Transverse colon (tissue), 4 donors: ENCODE measurements around the gene SNAP91. TPM values are rescaled to one million over a fixed set of nuclear protein-coding genes. Genes with fewer than 3 reads are reported as not detected.

Experiments
- DNase-seq: peaks from one replicate; pipeline ENCODE4 v3.0.0-alpha.2; 2019
- H3K27ac ChIP-seq, 4 donors: fragments of 200-600 bp; sonication (generic); 2 replicates each; pipeline ENCODE4 v1.5.1; 2016 to 2018; ENCODE audit warnings: inconsistent platforms in 4 of 4
- H3K27me3 ChIP-seq: fragments of 200-600 bp; sonication (generic); 2 replicates; pipeline ENCODE4 v1.5.1; 2017; ENCODE audit warnings: inconsistent platforms
- H3K36me3 ChIP-seq, 4 donors: fragments of 200-600 bp; sonication (generic); 2 replicates each; pipeline ENCODE4 v1.5.1; 2017 to 2019; ENCODE audit warnings: inconsistent platforms in 4 of 4
- H3K4me1 ChIP-seq, 4 donors: fragments of 200-600 bp; sonication (generic); 2 replicates each; pipeline ENCODE4 v1.5.1; 2017 to 2020; ENCODE audit warnings: inconsistent platforms in 4 of 4
- H3K4me3 ChIP-seq, 4 donors: fragments of 200-600 bp; sonication (generic); 1 replicate in 1 of 4; 2 replicates in 3 of 4; pipeline versions ENCODE4 v1.5.1 to v1.6.1; 2017 to 2019; ENCODE audit warnings: inconsistent platforms in 4 of 4
- H3K9me3 ChIP-seq, 2 donors: fragments of 200-600 bp; sonication (generic); 2 replicates each; pipeline ENCODE4 v1.5.1; 2017 to 2019; ENCODE audit warnings: inconsistent platforms in 2 of 2
- EP300 ChIP-seq: sonication (generic); formaldehyde crosslinking; IDR thresholded peaks from one replicate; pipeline ENCODE4 v1.6.1; 2017; ENCODE audit warnings: antibody characterized with exemption, low read depth
- POLR2A ChIP-seq: fragments of 450-650 bp; IDR thresholded peaks from one replicate; pipeline ENCODE4 v1.6.1; 2016; ENCODE audit warnings: antibody characterized with exemption, mild to moderate bottlenecking, moderate library complexity
- POLR2AphosphoS5 ChIP-seq, 3 donors: sonication (generic); formaldehyde crosslinking; IDR thresholded peaks; one replicate each; pipeline ENCODE4 v1.6.1; 2016; ENCODE audit warnings: antibody characterized with exemption in 3 of 3
- WGBS, 2 donors: methylation state at CpG; one replicate each; pipeline ENCODE4 v1.1.5; 2018; ENCODE audit warnings: low coverage in 1 of 2; 5-methylcytosine and 5-hydroxymethylcytosine counted together
- in situ Hi-C, 4 donors: fragments of 200-750 bp; cut with MboI; loops; one replicate each; pipeline versions ENCODE4 v1.15.0 to v1.15.1; 2017; ENCODE audit warnings: low sequenced_read_pairs in 3 of 4, low pct_ligation_motif_present in 1 of 4, low pct_unique_long_range_greater_than_20kb in 1 of 4
- intact Hi-C: fragments of 100-400 bp; cut with DNase I; formaldehyde crosslinking; loops from one replicate; pipeline ENCODE4 v1.15.1; 2023; ENCODE audit warnings: low total_unique reads
- total RNA-seq, 4 donors: library from RNA; depleted of rRNA; stranded (reverse); fragments of >200 nt; gene quantifications; one replicate each; pipeline ENCODE4 v1.1.0, GENCODE V29; 2016
- TF ChIP-seq, protein P1 (sequence below), 5 experiments: fragments of 200-600 bp in 3 of 5; fragments of 450-650 bp in 2 of 5; sonication (generic) in 3 of 5; IDR thresholded peaks; 1 replicate in 2 of 5; 2 replicates in 3 of 5; pipeline ENCODE4 v1.5.1; 2016 to 2017; ENCODE audit warnings: antibody characterized with exemption in 5 of 5, inconsistent platforms in 3 of 5, mild to moderate bottlenecking in 2 of 5, moderate library complexity in 1 of 5

Gene SNAP91
- total RNA-seq, 4 donors from 2014 or later: 0.95 to 3.8 (median 1.5) TPM; not detected in 1

GRCh38 chr6:83601119-83601518 is 107.8 kb downstream of the SNAP91 start:
- in situ Hi-C loops: no loop called here
- WGBS, 2 donors: 73 to 79% methylated on average over 2 to 3 of the region's 3 CpGs
- no peaks in the 10 kb centered on the region for H3K9me3 ChIP-seq
- no peak overlapping the region for H3K4me3 ChIP-seq
- H3K27me3 ChIP-seq: no peaks in the 10 kb centered on the region
- DNase-seq: no peak
- H3K27ac ChIP-seq: no peak overlapping the region
- no peaks in the 10 kb centered on the region for H3K36me3 ChIP-seq
- no peaks in the 10 kb centered on the region for H3K4me1 ChIP-seq
- intact Hi-C loops: no loop called here
- no peak for TF ChIP-seq POLR2AphosphoS5 (IDR thresholded peaks at IDR 0.05)
- TF ChIP-seq, protein P1, sequence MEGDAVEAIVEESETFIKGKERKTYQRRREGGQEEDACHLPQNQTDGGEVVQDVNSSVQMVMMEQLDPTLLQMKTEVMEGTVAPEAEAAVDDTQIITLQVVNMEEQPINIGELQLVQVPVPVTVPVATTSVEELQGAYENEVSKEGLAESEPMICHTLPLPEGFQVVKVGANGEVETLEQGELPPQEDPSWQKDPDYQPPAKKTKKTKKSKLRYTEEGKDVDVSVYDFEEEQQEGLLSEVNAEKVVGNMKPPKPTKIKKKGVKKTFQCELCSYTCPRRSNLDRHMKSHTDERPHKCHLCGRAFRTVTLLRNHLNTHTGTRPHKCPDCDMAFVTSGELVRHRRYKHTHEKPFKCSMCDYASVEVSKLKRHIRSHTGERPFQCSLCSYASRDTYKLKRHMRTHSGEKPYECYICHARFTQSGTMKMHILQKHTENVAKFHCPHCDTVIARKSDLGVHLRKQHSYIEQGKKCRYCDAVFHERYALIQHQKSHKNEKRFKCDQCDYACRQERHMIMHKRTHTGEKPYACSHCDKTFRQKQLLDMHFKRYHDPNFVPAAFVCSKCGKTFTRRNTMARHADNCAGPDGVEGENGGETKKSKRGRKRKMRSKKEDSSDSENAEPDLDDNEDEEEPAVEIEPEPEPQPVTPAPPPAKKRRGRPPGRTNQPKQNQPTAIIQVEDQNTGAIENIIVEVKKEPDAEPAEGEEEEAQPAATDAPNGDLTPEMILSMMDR (IDR thresholded peaks at IDR 0.05): no peak
- no peak for TF ChIP-seq POLR2A

- in situ Hi-C loops: no loop called here
- WGBS, 2 donors: 91 to 100% methylated on average over 1 of the region's 1 CpG
- TF ChIP-seq EP300 (no peak), POLR2A (no peak), POLR2AphosphoS5 (IDR thresholded peaks at IDR 0.05) (no peak)
- TF ChIP-seq, protein P1 (IDR thresholded peaks at IDR 0.05): no peak
- Histone ChIP-seq H3K27me3 (no peaks in the 10 kb centered on the region), H3K9me3 (no peaks in the 10 kb centered on the region), H3K4me3 (no peak overlapping the region), H3K27ac (no peak overlapping the region), H3K36me3 (no peaks in the 10 kb centered on the region), H3K4me1 (no peaks in the 10 kb centered on the region)
- no peak for DNase-seq
- intact Hi-C loops: no loop called here
Measured at GRCh38 chr6:83600459-83600858, 108.4 kb downstream of the SNAP91 start.

DNA sequence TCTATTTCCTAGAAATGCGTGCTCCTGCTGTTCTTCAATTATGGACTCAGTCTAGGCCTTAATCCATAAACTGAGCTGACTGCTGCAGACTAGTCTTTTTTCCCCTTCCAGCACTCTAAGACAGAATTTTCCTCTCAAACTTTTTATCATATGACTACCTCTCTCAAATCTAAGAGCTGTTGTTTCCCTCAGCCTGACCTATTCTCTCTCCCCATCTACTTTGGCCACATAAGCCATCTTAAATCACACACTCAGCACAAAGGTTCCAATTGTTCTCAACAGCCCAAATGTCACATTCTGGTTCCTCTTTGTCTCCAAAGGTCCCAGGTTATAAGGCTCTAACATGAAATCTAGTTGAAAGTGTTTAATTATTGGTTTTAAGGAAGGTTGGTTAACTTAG is 111.4 kb downstream of the SNAP91 start:
- Histone ChIP-seq H3K9me3 (no peaks in the 10 kb centered on the region), H3K36me3 (no peaks in the 10 kb centered on the region), H3K4me3 (no peak overlapping the region), H3K4me1 (no peaks in the 10 kb centered on the region), H3K27me3 (no peaks in the 10 kb centered on the region), H3K27ac (no peak overlapping the region)
- no peak for DNase-seq
- intact Hi-C loops: no loop called here
- in situ Hi-C loops: no loop called here
- TF ChIP-seq EP300 (no peak), POLR2AphosphoS5 (IDR thresholded peaks at IDR 0.05) (no peak), POLR2A (no peak)
- TF ChIP-seq, protein P1 (IDR thresholded peaks at IDR 0.05): no peak
- 78 to 88% methylated on average over 1 of the region's 1 CpG for WGBS, 2 donors

- Histone ChIP-seq H3K27me3 (no peaks in the 10 kb centered on the region), H3K4me3 (no peak overlapping the region), H3K9me3 (no peaks in the 10 kb centered on the region), H3K36me3 (no peaks in the 10 kb centered on the region), H3K4me1 (no peaks in the 10 kb centered on the region), H3K27ac (no peak overlapping the region)
- in situ Hi-C loops: no loop called here
- TF ChIP-seq, protein P1 (IDR thresholded peaks at IDR 0.05): no peak
- no peak for TF ChIP-seq POLR2A
- 67 to 77% methylated on average over 1 of the region's 1 CpG for WGBS, 2 donors
- DNase-seq: no peak
- intact Hi-C loops: no loop called here
Measured at GRCh38 chr6:83597051-83597450, 111.8 kb downstream of the SNAP91 start.
